Choroid plexus epithelial cell (primary cell): ENCODE measurements around the gene CDYL2.
A peak's percentile ranks its signal among the peaks of the same experiment; 100 is the strongest.

ENCODE experiments used
- DNase-seq: peaks from one replicate; pipeline ENCODE4 v3.0.0-alpha.2; 2010; ENCODE audit warnings: low read depth
- H3K4me3 ChIP-seq: 2 replicates; pipeline ENCODE4 v1.5.1; 2011; ENCODE audit warnings: low read depth, mild to moderate bottlenecking, control low read depth, low read length, moderate library complexity
- CTCF ChIP-seq: conservative IDR thresholded peaks from 2 replicates; pipeline ENCODE4 v1.5.1; 2011; ENCODE audit warnings: low read depth, mild to moderate bottlenecking, control low read depth, inconsistent platforms, low read length, moderate library complexity

CDYL2 gene

GRCh38 chr16:80752541-80752940 is 51.9 kb downstream of the CDYL2 start:
- no peak for TF ChIP-seq CTCF
- no peak overlapping the region for H3K4me3 ChIP-seq
- DNase-seq: no peak

GRCh38 chr16:80751167-80751566 is 53.2 kb downstream of the CDYL2 start:
- TF ChIP-seq CTCF: no peak
- peak; percentile 70 for DNase-seq
- H3K4me3 ChIP-seq: no peak overlapping the region

GRCh38 chr16:80746231-80746630 is 58.2 kb downstream of the CDYL2 start:
- no peak for TF ChIP-seq CTCF
- no peak overlapping the region for H3K4me3 ChIP-seq
- DNase-seq: peak; percentile 54

DNA sequence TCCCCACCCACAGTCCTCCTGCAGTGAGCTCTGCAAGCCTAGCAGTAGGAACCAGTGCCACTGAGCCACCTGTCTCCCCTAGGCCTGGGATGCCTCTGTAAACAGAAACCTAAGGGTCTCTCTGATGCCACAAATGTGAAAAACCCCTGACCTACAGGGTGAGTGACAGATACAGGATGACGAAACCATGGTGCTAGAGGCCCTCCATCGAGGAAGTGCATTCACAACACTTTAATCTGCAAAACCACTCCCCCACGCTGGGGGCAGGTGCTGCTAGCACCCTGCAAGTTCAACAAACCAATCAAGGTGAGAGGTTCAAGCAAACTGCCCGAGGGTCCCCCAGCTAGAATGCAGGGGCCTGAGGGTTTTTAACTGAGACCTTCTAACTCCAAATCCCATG is 59.5 kb downstream of the CDYL2 start:
- DNase-seq: no peak
- no peak overlapping the region for H3K4me3 ChIP-seq
- TF ChIP-seq CTCF: no peak

DNA sequence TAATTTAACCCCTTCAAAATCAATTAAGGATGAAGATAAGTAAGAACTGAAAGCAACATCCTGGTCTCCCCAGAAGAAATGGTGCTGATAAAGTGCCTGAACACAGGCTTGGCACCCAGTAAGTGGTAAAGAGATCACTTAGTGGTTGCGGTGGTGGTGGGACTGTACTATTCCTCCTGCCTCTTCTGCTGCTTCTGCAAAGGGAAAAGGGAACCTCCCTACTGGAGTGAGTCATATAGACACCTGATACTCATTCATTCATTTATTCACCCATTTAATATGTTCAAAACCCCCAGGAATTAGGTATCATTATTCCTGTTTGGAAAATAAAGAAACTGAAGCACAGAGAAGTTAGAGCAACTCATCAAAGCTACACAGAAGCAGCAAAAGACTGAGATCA is 60.6 kb downstream of the CDYL2 start:
- no peak overlapping the region for H3K4me3 ChIP-seq
- DNase-seq: peak; percentile 20
- TF ChIP-seq CTCF: no peak

GRCh38 chr16:80743273-80743672 is 61.1 kb downstream of the CDYL2 start:
- DNase-seq: no peak
- TF ChIP-seq CTCF: no peak
- H3K4me3 ChIP-seq: no peak overlapping the region

GRCh38 chr16:80742331-80742730 is 62.1 kb downstream of the CDYL2 start:
- TF ChIP-seq CTCF: no peak
- no peak overlapping the region for H3K4me3 ChIP-seq
- DNase-seq: no peak
